Suppressor macrophage treated with lipopolysaccharide for 4 hours (primary cell): Measurements from ENCODE around the gene TMCC1.
A peak's percentile ranks its signal among the peaks of the same experiment; 100 is the strongest.
"Not testable (repeated sequence)": the region's sequence is repeated elsewhere in the genome, so short reads cannot be mapped to it uniquely, and the experiment has no call there.

ENCODE experiments used
- DNase-seq: peaks from one replicate; pipeline ENCODE4 v3.0.0-alpha.2; 2020

TMCC1 gene

DNA sequence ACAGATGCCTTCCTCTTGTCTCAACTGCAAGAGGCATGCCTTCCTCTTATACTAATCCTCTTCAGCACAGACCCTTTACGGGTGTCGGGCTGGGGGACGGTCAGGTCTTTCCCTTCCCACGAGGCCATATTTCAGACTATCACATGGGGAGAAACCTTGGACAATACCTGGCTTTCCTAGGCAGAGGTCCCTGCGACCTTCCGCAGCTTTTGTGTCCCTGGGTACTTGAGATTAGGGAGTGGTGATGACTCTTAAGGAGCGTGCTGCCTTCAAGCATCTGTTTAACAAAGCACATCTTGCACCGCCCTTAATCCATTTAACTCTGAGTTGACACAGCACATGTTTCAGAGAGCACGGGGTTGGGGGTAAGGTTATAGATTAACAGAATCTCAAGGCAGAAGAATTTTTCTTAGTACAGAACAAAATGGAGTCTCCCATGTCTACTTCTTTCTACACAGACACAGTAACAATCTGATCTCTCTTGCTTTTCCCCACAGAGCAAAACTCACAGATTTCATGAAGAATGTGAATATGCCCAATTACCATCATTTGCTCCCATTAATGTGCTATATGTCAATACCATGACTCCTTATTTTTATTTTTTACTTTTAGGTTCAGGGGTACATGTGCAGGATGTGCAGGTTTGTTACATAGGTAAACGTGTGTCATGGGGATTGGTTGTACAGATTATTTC is 251.8 kb downstream of the TMCC1 start:
- DNase-seq, result not testable (repeated sequence)

DNA sequence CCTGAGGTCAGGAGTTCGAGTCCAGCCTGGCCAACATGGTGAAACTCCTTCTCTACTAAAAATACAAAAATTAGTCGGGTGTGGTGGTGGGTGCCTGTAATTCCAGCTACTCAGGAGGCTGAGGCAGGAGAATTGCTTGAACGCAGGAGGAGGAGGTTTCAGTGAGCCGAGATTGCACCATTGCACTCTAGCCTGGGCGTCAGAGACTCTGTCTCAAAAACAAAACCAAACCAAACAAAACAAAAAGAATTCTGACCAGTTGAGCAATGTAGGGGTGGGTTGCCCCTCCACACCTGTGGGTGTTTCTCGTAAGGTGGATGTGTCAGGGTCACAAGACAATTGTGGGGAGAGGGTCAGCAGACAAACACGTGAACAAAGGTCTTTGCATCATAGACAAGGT is 252.5 kb downstream of the TMCC1 start:
- not testable (repeated sequence) for DNase-seq

DNA sequence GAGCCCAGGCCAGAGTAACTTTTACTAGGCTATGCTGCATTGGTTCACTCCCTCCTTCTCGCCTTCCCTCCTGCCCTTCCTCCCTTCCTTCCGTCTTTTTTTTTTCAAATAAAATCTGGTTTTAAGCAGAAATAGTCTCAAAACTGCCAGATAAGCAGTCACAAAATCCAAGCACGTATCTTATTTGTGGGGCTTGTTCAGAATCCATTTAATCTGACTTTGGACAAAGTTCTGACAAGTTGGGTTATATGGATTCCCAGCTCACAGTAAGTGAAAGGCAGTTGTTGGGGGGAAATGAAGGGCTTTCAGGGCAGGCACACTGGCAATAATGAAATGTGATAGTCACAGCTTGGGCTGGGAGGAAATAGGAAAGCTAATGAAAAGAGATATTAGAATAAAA is 255.0 kb downstream of the TMCC1 start:
- no peak for DNase-seq

DNA sequence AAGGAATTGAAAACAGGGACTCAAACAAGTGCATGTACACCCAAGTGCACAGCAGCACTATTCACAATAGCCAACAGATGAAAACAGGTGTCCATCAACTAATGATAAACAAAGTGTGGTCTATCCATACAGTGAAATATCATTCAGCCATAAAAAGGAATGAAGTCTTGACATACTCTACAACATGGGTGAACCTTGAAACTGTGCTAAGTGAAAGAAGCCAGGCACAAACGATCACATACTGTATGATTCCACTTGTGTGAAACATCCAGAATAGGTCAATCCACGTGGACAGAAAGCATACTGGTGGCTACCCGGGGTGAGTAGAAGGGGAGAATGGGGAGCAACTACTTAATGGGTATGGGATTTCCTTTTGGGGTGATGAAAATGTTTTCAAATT is 257.4 kb downstream of the TMCC1 start:
- DNase-seq, result no peak

DNA sequence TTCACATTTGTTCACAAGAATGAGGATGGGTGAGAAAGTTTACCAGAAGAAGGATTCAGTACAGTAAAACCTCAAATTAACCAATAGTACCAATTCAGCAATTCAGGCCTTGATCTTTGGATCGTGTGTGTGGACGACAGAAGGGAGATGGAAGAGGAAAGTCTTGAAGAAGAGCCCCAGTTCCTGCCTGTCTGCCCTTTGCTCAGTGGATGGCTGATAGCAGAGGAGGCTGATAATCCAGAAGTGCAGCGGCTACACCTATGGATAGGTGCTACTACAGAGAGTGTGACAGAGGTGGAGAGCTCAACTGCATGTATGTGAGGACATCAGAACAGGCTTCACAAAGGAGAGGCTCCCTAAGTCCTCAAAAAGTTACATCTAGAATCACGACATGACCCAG is 257.9 kb downstream of the TMCC1 start:
- no peak for DNase-seq

DNA sequence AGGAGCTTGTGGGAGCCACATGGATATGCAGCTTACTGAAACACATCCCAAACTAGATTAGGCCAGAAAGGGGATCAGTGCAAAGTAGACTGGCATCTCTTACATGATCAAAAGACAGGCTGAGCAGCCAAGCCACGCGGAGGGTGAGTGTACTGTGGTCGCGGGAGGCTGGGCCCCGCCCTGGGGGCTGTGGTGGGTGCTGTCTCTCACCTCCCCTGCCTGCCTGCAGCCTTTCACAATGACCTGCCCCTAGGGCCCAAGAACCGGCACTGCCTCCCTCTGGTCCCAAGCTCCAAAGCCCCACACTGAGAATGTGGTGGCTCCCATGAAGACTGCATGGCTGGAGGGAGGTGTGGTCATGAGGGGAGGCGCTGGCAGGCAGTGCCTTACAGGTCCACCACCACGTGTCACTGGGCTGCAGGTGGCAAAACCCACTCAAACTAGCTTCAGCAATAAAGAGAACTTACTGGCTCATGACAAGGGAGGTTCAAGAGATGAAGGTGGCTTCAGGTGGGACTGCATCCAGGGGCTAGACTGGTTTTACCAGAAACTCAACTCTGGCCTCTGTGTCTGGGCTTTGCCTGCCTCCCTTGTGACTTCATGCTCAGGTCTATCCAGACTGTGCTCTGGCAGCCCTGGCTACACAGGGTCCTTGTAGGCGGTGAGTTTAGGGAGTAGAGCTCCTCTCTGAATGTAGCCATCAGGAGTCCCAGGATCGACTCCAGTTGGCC is 259.6 kb downstream of the TMCC1 start:
- no peak for DNase-seq

DNA sequence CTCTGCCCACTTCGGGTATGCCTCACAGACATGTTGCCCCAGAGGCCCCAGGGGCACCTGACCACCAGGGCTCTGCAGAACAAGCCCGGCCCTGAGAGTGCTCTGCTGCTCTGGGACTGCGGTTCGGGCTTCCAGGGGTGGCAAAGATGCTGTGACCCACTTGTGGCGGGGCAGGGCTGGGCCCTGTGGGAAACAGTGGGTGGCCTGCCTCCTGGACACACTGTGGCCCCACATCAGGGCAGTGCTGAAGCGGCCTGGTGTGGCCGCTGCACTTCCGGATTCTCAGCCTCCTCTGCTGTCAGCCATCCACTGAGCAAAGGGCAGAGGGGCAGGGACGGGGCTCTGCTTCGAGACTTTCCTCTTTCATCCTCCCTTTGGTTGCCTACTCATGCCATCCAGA is 260.5 kb downstream of the TMCC1 start:
- DNase-seq, result no peak

DNA sequence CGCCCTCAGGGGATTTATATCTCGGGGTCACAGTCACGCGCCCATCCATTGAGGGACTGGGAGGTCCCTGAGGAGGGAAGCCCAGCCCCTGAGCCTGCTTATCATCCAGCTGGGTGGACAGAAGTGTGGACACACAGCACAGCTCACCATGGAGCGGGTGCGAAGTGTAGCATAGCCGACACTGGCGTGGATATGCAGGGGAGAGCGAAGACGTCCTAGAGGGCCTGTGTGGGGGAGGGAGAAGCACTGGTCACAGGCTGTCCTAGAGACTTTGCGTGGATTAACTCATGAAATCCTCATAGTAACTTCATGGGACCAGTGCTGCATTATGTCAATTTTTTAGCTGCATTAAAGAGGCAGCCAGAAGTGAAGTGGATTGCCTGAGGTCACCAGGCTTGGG is 261.0 kb downstream of the TMCC1 start:
- DNase-seq, result no peak

DNA sequence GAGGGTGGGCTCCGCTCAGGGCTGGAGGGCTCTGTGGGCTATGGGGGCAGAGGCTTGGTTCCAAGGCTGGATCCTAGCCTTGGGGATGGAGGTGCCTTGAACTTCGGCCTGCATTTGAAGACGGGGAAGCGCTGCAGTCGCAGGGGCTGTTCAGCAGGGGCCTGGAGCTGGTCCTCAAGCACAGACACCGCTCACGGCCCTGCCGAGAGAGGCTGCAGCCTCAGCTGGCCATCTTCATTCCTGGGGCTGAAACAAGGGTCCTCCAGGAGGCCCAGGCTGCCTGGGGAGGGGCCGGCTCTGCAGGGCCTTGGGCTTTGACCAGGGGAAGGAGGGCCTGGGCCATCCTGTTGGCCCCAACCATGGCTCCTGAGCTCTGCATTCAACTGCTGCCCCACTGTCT is 261.5 kb downstream of the TMCC1 start:
- no peak for DNase-seq

DNA sequence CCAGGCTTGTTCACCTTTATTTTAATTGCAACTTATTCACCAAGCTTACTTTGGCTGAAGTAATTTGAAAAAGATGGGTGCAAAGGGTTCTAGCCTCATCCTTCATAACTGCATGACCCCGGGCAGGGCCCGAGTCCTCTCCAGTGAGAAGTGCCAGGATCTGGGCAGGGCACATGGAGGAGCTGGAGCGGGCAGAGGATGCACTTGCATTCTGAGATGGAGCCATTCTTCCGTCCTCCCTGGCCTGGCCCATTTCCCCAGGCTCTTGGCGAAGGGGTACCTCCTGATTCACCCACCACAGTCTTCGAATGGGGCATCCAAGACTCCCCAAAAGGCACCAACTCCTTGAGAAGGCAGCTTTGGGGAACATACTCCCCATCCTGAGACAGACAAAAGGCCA is 264.5 kb downstream of the TMCC1 start:
- no peak for DNase-seq

DNA sequence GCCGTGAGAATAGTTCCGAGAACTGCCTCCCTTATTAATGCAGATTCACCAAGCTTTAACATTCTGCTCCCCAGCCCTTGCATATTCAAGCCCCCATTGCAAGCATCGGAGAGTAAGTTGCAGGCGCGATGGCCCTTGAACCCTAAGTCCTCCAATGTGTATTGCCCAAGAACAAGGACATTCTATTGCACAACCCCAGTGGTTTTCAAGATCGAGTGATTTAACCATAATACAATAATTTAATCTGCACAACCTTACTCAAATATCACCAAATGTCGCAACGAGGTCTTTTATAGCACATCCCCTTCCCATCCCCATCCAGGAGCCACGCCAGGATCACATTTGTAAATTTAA is 265.4 kb downstream of the TMCC1 start:
- DNase-seq, result no peak

DNA sequence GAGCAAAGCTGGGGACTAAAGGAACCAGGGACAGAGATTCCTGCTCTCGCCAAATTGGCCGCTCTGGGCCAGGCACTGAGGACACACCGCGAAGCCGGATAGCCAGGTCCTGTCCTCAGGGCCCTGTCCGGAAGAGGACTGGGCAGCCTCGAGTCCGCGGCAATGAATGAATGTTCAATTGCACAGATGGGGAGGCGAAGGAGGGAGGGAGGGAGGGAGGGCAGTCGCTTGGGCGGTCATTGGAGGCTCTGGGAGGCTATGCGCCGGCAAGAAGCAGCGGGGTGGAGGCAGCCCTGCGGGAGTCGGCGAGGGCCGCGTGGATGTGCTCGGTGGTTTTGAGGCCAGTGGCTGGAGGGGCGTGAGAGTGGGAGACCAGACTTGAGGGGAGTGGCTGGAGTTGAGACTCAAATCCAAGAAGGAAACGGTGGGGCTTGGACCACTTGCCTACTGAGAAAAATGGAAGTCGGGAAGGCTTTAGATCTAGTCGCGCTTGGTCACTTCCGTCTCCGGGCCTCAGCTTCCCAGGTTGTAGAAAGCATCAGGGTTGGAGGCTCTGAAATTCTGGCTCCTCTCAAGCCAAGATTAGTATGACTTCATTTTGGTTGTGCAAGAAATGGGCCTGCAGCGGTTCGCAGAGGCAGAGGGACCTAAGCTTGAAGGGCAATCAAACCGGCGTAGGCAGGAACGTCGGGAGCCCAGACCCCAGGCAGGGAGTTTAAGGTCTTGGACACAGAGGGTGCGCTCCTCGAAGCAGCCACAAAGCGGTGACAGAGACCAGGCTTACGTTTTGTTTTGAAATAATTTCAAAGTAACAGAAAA is 266.0 kb downstream of the TMCC1 start:
- DNase-seq, result peak; percentile 84

DNA sequence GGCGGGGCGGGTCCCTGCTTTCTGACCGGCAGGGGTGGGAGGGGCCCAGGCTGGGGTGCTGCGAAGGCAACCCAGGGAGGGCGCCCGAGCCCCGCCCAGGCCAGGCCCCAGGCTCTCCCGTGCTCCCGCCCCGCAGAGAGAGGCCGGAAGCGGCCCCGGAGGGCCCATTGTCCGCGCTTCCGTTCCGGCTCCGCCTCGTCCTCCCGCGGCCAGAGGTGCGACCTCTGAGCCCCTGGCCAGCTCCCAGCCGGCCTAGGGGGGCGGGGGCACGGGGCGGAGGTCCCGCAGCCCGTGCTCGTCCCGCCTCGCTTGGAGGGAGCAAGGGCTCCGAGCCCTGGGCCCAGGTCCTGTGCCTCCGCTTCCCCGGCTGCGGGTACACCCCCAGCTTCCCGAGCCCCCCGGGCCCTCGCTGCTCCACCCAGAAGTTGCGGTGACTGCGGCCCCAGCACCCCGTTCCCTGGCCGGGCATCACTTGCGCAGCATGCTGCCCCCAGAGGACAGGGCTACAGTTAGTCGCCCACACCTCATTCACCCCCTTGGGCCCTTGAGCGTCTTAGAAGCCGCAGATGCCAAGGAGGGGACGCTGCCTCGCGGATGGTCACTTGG is 266.7 kb downstream of the TMCC1 start:
- peak; percentile 93 for DNase-seq

DNA sequence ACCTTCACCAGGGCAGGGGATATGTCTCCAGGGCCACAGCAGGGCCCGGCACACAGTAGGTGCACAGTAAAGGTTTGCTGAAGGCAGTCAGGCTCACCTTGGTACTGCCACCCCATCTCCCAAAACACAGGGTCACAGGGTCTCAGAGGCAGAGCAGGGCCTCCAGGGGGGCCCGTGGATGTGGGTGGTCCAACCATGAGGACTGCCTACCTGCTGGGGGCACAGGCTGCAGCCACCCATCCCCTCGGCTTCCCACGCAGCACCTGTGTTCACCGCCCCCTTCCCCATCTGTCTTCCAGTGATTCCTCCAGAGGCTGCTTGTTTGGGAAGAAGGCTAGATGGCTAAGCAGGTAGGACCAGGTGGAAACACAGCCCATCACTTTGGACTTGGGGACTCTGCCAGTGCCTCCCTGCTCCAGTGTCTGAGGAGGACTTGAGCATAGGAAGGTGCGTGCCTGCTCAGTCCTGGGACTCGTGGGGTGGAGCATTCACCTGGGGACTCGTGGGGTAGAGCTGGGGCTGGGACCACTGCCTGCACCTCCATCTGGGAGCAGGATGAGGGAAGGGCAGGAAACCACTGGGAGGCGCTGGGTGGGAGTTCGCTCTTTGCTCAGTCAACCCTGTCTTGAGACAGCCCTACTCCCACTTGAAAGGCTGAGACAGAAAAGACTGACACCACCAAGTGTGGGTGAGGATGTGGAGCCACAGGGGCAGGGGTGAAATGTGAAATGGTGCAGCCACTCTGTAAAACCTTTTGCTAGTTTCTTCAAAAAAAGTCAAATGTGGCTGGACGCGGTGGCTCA is 268.2 kb downstream of the TMCC1 start:
- peak; percentile 43 for DNase-seq

DNA sequence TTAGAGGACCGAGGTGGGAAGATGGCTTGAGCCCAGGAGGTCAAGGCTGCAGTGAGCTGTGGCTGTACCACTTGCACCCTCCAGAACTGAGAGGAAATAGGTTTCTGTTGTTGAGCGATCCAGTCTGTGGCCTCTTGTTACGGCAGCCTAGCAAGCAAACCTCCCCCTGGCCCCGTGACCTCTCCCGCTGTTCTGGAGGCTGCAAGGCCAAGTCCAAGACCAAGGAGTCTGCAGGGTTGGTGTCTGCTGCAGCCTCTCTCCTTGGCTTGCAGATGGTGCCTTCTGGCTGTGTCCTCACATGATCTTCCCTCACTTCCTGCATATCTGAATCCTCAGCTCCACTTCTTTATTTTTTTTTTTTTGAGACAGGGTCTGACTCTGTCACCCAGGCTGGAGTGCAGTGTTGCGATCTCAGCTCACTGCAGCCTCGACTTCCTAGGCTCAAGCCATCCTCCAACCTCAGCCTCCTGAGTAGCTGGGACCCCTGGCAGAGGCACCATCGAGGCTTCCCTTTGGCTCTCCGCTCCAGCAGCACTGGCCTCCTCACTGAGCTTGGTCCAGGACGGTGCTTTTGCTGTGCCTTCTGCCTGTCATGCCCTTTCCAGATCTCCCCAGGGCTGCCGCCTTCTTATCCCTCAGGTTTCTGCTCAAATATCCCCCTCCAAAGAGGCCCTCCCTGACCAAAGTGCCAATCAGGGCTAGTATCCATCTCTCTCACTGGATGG is 269.0 kb downstream of the TMCC1 start:
- DNase-seq, result peak; percentile 61

DNA sequence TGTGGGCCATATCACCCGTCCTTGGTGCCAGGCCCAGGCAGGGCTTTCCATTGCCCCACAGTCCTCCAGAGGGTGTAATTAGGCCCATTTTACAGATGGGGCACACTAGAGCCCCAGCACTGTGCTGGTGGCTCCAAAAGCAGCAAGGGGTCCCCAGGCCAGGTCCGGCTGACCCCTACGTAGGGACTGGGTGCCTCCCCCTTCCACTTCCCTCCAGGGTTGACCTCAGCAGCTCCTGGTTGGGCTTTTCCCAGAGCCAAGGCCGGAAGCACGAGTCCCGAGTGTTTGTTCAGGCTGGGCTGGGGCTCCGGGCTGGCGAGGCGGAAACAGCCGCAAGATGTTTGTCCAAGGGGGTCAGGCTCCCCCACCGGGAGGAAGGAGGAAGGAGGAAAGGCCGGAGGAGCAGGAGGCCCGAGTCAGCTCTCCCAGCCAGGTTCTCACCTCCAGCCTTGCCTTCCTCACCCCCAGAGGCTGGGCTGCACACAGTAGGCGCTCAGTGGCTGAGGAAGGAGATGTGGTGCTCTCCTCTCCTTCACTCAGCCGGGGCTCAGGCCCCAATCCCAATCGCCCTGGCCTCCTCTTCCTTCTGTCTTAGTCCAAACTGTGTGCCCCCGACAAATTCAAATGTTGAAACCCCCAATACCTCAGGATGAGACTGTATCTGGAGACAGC is 269.9 kb downstream of the TMCC1 start:
- DNase-seq, result no peak

DNA sequence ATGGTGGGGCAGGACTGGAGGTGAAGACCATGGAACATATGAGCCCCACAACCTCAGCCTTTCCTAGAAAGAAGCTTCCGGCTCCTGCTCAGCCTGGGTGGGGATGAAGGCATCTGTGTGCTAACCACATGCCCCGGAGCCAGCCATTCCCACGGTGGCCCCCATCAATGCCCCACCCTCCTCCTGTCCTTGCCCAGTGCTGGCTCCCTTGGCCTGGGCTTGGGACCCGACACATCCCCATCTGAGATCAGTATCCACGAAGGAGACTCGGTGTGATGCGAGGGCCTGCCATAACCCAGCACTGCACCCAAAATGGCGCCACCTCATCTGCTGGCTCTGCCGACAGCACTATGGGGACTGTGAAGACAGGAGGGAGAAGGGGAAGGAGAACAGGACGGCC is 270.6 kb downstream of the TMCC1 start:
- DNase-seq, result no peak

DNA sequence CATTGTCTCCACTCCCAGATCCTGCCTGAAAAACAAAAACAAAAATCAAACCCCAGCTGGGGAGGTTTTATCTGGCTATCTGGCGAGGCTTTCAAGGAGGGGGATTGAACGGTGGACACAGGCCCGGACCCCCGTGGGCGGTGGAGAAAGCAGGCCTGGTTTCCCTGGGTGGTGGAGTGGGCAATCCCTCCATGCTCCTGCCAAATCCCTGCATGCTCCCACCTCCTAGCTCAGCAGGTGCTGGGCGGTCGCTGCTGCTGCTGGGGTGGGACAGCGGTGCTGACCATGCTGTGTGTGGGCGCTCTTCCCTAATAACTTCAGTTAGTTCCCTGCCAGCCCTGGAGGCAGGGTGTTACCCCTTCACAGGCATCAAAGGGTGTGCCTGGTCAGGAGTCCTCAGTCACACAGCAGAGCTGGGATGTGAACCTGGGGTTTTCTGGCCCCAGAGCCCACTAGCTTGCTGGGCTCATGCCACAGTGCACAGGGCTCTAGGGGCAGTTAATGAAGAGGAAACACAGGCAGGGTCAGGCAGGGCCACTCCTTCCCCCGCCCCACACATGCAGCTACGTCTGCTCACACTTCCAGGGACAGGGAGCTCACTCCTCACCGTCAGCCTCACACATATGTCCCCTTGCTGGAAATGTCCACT is 271.2 kb downstream of the TMCC1 start:
- no peak for DNase-seq

DNA sequence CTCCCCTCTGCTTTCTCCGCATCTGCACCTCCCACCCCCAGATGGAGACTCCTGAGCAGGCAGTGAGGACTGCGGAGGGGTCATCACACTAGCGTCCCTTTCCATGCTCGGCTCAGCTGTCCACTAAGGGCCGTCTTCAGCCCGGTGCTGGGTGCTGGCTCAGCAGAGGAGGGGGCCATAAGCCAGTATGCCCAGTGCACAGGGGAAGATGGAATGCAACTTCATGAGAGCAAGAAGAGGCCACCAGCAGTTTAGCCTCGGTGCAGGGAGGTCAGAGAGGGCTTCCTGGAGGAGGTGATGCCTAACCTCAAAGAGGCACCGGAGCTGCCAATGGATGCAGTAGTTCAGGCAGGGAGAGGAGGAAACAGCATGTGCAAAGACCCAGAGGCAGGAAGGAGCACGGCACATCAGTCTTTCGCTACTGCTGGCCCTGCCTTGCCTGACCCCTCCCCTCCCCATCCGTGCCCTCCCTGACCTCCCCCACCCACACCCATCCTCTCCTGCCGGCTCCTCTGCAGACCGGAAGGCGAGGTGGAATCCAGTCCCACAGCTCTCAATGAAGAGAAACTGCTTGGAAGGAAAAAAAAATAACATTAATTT is 271.8 kb downstream of the TMCC1 start:
- no peak for DNase-seq

DNA sequence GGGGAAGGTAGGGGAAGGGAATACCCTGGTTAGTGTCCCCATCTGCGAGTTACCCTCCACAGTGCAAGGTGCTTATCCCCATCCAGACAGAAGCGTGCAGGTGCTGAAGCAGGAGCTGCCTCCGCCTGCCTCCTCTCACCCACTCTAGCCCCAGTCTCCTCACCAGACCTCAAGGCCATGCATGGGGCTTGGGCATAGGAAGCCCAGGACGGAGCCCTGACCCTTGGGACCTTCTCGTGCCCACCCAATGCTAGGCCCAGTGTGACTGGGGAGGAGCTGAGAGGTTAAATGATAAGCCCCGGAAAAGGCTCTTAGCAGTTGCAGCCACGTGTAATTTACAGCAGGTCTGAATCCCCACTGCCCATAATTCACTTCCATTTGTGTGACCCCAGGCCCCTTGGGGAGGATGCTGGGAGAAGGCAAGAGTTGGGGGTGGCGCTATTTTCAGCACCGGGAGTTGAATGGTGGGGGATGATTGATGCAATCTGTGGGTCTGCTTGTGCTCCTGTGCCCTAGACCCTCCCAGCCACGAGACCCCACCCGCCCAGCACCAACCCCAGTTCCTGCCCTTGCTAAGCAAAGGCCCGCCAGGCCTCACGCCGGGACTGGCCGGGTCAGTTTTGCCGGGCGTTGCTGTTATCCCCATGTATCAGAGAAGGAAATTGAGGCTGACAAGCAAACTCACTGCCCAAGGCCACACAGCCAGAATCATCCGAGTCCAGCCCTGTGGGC is 272.5 kb downstream of the TMCC1 start:
- no peak for DNase-seq
